ENCODE results near the gene PCA3.

DNA sequence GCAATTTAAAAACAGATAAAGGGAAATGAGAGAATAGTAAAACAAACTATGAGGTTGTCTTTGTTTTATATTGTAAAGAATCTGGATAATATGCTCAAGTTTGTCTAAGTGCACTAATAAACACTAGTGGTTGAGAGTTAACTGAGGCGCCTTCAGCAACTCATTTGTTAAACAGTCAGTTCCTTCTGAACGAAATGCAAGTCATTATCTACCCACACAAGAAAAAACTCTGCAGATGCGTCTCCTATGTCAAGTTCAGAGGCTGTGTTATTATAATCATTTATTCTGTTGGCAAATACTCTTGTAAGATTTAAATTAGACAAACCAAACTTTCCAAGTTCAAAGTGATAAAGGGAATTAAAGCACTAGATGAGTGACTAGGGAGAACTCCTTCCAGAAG is 20.3 kb upstream of the PCA3 start:
- no peak for TF ChIP-seq CTCF (IDR thresholded peaks at IDR 0.05; ENCODE audit: low read depth, low read length, poor library complexity, severe bottlenecking)
- TF ChIP-seq EZH2phosphoT487 (IDR thresholded peaks at IDR 0.05; ENCODE audit: borderline replicate concordance, low read length) = no peak

Measured in DOHH2 (cell line).